ENCODE measurements around the gene ADCY2.

The ADCY2 gene

GRCh38 chr5:7395947-7396712 is at the start of gene ADCY2:
Gene ADCY2, plus strand, starts transcription at chr5:7396138. Its CDS starts 159 bp downstream, at chr5:7396297.
- no peak for DNase-seq

- DNase-seq: no peak
Measured at GRCh38 chr5:7347377-7347776, 48.6 kb upstream of the ADCY2 start.

GRCh38 chr5:7348168-7348854 is 47.6 kb upstream of the ADCY2 start:
- no peak for DNase-seq

- no peak for DNase-seq
Measured at GRCh38 chr5:7361593-7361992, 34.3 kb upstream of the ADCY2 start.

GRCh38 chr5:7363067-7363677 is 32.8 kb upstream of the ADCY2 start:
- no peak for DNase-seq

GRCh38 chr5:7364226-7364875 is 31.6 kb upstream of the ADCY2 start:
- DNase-seq: no peak

- no peak for DNase-seq
Measured at GRCh38 chr5:7367780-7368179, 28.2 kb upstream of the ADCY2 start.

GRCh38 chr5:7372399-7372798 is 23.5 kb upstream of the ADCY2 start:
- DNase-seq: no peak

- no peak for DNase-seq
Measured at GRCh38 chr5:7374186-7374585, 21.8 kb upstream of the ADCY2 start.

GRCh38 chr5:7375457-7375856 is 20.5 kb upstream of the ADCY2 start:
- no peak for DNase-seq

- no peak for DNase-seq
Measured at GRCh38 chr5:7376871-7377270, 19.1 kb upstream of the ADCY2 start.

GRCh38 chr5:7377761-7378160 is 18.2 kb upstream of the ADCY2 start:
- no peak for DNase-seq

GRCh38 chr5:7382588-7382987 is 13.3 kb upstream of the ADCY2 start:
- no peak for DNase-seq

- DNase-seq: no peak
Measured at GRCh38 chr5:7385681-7386080, 10.3 kb upstream of the ADCY2 start.

- DNase-seq: no peak
Measured at GRCh38 chr5:7388553-7388952, 7.4 kb upstream of the ADCY2 start.

GRCh38 chr5:7391215-7391614 is 4.7 kb upstream of the ADCY2 start:
- no peak for DNase-seq

- no peak for DNase-seq
Measured at GRCh38 chr5:7391814-7392692, 3.9 kb upstream of the ADCY2 start.

- DNase-seq: no peak
Measured at GRCh38 chr5:7392693-7393024, 3.3 kb upstream of the ADCY2 start.

GRCh38 chr5:7393921-7394799 is 1.8 kb upstream of the ADCY2 start:
- no peak for DNase-seq

- DNase-seq: no peak
Measured at GRCh38 chr5:7394889-7395431, 978 bp upstream of the ADCY2 start.

GRCh38 chr5:7395432-7395946 is 449 bp upstream of the ADCY2 start:
- DNase-seq: no peak

All from CD4-positive, alpha-beta T cell treated with Interleukin-17A for 1 hour (primary cell).